NOMO-1 treated with dmso at 0.1 percent for 144 hours (cell line): Measurements from ENCODE around the gene DOK1.

Experiments
- DNase-seq: peaks from one replicate; lab custom pipeline; 2025; ENCODE audit not compliant: unreplicated experiment; lab: John Stamatoyannopoulos, UW

DOK1 gene

GRCh38 chr2:74597410-74597809, 42.9 kb downstream of the DOK1 start:
- DNase-seq = no peak

- DNase-seq = no peak
These were observed 45.2 kb downstream of the DOK1 start for GRCh38 chr2:74599676-74600075.

GRCh38 chr2:74602586-74603281, 48.2 kb downstream of the DOK1 start:
- no peak for DNase-seq

- DNase-seq = no peak
These were observed 48.9 kb downstream of the DOK1 start for GRCh38 chr2:74603282-74604000.

- DNase-seq = no peak
These were observed 52.4 kb downstream of the DOK1 start for GRCh38 chr2:74606927-74607326.
